Measurements from ENCODE around the gene RAB19.
"Not testable (repeated sequence)": the region's sequence is repeated elsewhere in the genome, so short reads cannot be mapped to it uniquely, and the experiment has no call there.

RAB19 gene

DNA sequence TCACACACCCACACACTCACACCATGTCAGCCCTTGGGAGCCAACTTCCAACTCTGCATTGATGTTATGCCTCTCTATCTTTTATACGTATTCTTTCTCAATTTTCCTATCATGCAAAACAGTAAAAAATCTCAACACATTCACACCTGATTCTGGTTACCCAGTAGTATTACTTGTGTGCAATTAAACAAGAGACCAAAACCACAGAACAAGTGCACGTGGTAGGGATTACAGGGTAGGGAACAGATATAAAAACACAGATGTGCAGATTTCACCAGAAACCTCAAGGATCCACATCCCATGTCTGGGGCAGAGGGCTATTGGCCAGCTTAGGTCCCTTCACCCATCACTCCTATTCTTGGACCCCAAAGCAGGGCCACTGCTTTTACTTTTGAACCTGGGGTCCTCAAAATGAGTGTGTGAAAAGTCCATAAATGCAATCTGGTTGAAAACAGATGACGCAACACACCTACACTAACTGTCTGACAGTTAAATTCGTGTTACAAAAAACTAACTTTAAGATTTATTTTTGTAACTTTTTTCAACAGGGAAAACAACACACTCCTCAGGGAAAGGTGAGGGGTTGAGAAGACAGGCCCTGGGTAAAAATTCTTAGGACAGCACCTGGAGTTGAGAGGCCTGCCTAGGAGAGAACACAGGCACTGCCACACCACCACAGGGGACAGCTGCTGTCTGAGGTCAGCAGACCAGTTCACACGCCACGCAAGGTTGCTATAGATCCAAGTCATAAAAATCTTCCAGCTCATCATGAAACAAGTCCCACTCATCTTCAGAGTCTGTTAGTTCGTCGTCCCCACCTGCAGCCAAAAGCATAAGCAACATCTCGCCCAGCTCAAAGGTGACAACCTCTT, 50.2 kb downstream of the RAB19 start:
- DNase-seq, result not testable (repeated sequence)

DNA sequence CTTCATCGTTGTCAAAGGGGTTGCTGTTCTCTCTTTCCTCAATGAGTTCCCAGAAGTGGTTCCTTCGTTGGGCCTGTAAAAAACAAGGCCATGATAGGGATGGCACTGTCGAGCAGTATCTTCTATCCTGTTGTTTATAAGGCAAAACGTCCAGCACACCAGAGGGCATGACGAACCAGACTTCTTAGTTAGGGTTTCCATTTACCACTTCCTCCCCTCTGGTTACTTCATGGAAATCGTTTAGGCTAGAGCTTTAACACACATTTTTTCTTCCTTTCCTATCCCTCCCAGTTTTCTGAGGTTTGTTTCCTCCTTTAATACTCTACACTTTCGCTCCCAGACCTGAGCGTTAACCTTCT, 50.8 kb downstream of the RAB19 start:
- DNase-seq, result no peak

DNA sequence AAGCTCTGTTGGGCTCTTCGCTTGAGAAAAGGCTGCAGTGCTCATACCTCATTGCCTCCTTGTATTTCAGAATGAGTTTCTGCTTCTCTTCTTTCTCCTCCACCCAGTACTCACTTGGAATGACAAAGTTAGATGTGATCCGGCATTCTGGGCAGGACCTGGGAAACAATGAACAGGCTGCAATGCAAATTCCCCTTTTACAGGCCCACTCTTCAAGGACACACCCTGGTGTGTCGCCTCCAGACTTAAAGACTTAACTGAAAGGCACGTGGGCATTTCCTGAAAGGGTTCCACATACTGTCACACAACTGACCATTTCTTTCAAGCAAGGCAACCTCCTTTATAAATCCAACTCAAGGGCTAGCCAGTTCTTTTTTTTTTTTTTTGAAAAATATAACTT, 51.9 kb downstream of the RAB19 start:
- DNase-seq, result no peak

DNA sequence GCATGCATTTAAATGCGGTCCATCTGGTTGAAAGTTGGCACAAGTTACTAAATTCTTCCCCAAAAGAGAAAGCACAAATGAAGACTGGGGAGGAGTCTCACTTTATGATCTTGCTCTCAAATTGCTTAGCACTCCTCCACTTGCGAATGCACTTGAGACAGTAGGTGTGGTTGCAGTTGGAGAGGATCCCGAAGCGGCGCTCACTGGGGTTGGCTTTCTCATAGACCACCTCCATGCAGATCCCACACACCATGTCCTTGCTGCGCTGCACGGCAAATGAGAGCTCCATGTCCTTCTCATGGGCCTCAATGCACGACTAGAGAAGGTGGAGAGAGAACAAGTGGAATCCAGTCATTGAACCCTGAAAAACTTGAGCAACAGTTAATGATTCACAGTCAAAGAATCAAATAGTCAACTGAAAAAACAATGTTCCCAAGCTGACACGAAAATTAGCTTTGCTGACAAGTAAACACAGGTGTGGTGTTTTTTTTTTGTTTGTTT, 52.7 kb downstream of the RAB19 start:
- DNase-seq, result no peak

DNA sequence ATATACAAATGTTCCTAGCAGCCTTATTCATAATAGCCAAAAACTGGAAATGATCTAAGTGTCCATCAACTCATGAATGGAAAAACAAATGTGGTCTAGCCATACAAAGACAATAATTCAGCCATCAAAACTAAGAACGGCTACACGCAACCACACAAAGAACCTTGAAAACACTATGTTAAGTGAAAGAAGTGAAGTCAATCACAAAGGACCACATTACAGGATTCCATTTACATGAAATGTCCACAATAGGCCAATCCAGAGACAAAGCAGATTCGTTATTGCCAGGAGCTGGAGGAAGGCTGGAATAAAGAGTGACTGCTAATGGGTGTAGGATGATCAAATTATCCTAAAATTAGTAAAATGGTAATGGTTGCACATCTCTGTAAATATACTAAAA, 54.3 kb downstream of the RAB19 start:
- no peak for DNase-seq

DNA sequence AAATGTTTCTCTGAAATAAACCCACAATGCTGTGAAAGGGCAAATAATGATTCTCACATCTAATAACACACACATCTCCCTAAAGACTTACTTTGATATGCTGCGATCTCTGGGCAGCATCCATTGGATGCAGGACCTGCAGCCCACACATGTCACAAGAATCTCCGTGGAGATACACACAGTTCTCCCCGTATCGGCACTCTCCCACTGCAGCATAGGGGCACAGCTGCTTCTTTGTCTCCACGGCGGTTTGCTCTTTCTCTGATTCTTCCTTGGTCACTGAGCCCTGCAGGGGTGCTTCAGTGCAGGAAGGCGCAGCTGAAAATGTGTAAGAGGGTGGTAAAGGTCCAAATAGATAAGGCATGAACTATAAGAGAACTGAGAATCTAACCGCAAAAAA, 55.1 kb downstream of the RAB19 start:
- DNase-seq, result no peak

DNA sequence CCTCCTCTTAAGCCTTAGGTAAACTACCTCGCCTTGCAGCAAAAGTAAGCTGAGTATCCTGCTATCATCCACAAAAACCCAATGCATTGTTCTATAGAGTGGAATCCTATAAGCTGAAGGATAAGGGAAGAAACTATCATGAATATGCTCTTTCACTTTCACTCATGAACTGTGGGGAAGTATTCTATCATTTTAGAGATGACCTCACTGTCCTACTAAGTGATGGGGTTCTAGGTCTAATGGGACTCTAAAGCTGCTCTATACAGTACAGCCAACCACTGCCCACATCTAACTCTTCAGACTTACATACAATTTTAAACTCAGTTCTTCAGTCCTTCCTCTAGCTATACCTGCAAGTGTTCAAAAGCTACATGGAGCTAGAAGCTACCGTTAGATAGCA, 59.3 kb downstream of the RAB19 start:
- DNase-seq, result no peak

DNA sequence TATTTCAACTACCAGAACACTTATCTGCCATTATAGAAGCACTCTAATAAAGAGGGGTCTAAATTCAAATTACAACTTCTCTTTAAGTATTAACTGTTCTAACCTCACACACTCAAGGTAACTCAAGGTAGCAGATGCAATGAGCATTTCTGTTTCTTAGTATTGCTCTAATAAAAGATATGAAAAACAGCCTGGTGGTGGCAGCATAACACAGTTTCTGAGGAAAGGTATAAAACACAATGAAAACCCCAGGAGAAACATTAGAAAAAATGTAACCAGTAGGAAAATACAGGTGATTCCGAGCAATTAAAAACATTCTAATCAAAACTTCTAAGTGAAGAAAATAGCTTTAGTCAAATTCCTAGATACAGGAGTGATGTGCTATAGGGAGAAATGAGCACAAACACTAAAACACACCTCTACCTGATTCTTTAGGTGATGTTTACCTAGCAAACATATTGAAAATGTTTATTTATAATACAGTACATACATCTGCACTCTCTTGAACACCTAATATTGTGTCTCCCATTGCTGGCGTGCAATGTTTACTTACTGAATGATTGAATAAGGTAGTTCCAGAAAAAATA, 72.0 kb downstream of the RAB19 start:
- peak; percentile 78 for DNase-seq

DNA sequence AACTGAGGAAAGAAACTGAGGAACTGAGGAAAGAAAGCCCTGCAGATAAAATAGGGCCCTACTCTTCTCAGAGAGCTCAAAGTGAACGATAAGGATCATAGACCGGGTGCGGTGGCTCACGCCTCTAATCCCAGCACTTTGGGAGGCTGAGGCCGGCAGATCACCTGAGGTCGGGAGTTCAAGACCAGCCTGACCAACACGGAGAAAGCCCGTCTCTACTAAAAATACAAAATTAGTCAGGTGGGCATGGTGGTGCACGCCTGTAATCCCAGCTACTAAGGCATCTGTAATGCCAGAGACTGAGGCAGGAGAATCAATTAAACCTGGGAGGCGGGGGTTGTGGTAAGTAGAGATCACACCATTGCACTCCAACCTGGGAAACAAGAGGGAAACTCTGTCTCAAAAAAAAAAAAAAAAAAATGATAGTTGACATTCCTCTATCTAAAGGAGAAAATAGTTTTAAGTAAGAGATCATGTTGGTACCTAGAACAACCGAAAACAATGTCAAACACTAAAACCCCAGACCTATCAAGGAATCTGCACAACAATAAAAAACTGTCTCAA, 72.9 kb downstream of the RAB19 start:
- DNase-seq, result no peak

Measured in NCI-H2171 treated with DMSO at 0.1 percent for 48 hours (cell line).